GM18951 (cell line): Measurements from ENCODE around the gene NECAB3.

Source experiments
- POLR2A ChIP-seq: IDR thresholded peaks from 4 replicates; pipeline ENCODE4 v1.6.1; 2011; ENCODE audit warnings: mild to moderate bottlenecking; ENCODE audit not compliant: insufficient read length, insufficient read depth; ENCODE audit errors: extremely low read depth
- in situ Hi-C: fragments of 300-500 bp; cut with MboI; formaldehyde crosslinking; loops from one replicate; pipeline ENCODE4 v1.12.0; 2022; ENCODE audit warnings: low sequenced_read_pairs, mixed read lengths, inconsistent platforms; ENCODE audit not compliant: unreplicated experiment

The NECAB3 gene

DNA sequence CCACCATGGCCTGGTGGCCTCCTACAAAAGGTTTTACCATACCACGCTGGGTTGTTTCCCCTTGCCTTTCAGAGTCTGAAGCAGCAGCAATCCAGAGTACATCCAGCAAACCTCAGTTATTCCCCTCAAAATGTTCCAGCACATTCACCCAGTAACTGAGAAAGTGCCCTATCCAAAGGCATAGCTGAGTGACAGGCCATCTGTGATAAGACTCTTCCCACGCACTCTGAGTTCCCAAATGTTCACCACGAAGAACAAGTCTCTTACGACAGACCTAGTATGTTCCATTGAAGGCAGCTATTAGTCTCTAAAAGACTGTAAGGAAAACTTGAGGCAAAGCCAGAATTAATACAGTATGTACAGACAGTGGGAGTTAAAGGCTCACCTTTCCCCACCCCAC lies 43.7 kb downstream of the NECAB3 start:
- in situ Hi-C loops, result loop anchor here (10.0 kb wide), 1 partner anchor 166 kb away; no protein-coding TSS in a partner anchor
- no peak for TF ChIP-seq POLR2A

DNA sequence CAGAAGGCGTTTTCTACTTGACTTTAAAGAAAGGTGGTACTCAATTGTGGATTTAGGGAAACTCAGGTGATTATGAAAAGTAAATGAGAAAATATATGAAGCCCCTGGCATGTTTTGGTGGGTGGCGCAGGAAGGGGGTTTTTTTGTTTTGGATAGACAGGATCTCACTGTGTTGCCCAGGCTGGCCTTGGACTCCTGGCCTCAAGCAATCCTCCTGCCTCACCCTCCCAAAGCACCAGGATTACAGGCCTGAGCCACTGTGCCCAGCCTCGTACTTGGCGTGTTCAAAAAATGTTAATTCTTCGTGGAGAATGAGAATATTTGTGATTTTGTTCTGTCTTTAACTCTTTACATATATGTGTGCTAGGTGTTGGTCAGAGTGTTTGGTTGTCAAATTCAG lies 44.2 kb downstream of the NECAB3 start:
- in situ Hi-C loops, result loop anchor here (10.0 kb wide), 1 partner anchor 165 kb away; no protein-coding TSS in a partner anchor
- TF ChIP-seq POLR2A, result no peak

DNA sequence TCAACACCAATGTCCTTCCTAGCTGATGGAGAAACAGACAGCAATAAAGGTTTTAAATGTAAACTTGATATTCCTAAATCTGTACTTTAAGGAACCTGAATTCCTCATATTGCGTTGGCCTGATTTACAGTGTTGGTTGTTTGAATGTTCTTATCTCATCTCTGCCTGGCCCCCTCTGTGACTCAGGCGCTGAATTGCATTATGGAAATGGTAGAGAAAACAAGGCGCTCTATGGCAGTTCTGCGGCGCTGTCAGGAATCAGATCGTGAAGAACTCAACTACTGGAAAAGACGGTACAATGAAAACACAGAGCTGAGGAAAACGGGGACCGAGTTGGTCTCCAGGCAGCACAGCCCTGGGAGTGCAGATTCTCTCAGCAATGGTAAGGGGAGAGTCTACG lies 44.7 kb downstream of the NECAB3 start:
- TF ChIP-seq POLR2A, result no peak
- in situ Hi-C loops, result no loop called here

DNA sequence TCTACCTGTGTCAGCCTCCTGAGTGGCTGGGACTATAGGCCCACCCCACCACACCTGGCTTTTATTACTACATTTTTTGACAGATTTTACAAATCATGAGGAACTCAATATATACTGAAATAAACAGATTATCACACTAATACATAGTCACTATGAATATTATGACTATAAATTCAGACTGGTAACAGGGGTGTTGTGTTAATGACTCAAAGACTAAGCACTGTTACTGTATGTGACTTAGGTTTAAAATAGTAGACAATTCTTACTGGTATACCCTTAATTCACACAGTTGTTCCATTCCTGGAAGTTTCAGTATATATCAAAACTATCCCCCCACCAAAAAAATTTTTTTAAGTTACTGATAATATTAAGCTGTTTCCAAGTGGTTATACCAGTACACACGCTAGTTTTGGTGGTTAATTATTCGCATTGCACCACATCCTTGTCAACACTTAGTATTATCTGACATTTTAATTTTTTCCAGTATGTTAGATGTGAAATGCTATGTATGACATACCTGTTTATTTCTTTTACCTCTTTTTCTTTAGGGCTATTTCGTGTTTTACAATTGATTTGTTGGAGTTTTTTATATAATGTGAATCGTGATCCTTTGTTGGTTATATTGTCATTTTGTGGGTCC lies 46.5 kb downstream of the NECAB3 start:
- in situ Hi-C loops, result no loop called here

DNA sequence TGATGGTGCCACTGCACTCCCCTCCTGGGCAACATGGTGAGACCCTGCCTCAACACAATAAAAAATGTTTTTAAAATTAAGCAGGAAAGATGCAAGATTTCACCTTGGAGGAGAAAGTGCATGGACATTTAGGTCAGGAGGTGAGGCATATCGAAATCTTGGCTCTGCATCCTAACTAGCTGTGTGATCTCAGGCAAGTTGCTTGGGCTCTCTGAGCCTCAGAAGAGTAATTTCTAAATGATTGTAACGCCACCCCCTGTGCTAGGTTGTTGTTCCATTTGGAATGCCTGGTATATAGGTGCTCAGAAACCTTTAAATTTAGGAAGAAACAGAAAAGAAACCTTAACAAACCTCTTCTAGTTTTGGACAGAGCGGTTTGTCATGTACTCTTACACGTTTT lies 48.0 kb downstream of the NECAB3 start:
- TF ChIP-seq POLR2A, result no peak

More for the DNA sequence above, 46.5 kb downstream of the NECAB3 start:
- no peak for TF ChIP-seq POLR2A

DNA sequence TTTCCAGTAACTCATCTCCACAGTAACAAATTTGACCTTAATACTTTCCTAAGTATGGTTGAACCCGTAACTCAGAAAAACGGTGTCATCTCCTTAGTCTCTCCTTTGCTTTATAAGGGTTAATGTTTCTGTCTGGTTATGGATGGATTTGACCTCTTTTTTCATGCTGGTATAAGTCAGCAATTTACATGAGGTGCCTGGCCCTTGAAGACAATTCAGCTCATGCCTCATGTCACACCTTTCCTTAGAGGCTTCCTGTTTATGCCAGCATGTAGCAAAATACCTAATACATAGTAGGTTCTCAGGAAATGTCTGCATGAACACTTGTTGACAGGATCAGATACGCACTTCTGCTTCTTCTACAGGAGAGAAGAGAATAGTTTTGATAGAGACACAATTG lies 49.8 kb downstream of the NECAB3 start:
- in situ Hi-C loops, result no loop called here
- TF ChIP-seq POLR2A, result no peak

More for the DNA sequence above, 48.0 kb downstream of the NECAB3 start:
- in situ Hi-C loops, result no loop called here

DNA sequence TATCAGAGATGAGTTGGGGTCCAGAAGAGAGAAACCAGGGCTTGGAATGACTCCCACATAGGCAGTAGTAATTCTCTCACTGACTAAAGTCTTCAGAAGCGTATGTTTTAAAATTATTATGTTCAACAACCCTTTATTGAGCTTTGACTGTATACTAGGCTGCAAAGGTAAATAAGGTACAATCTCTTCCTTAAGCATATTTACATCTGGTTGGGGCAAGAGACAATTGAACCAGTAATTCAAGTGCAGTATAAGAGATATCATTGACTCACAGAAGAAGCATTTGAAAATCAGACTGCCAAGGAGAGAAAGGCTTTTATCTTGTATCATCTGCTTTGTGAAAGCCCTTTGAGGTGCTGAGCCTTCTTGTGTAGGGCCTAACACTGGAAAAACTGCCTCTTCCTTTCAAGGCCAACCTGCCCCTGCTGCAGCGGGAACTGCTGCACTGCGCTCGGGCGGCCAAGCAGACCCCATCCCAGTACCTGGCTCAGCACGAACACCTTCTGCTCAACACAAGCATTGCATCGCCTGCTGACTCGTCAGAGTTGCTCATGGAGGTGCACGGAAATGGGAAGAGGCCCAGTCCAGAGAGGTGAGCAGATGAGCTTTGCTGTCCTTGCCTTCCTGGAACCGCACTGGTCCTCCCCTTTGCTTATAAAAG lies 51.4 kb downstream of the NECAB3 start:
- in situ Hi-C loops, result no loop called here
- TF ChIP-seq POLR2A, result no peak

DNA sequence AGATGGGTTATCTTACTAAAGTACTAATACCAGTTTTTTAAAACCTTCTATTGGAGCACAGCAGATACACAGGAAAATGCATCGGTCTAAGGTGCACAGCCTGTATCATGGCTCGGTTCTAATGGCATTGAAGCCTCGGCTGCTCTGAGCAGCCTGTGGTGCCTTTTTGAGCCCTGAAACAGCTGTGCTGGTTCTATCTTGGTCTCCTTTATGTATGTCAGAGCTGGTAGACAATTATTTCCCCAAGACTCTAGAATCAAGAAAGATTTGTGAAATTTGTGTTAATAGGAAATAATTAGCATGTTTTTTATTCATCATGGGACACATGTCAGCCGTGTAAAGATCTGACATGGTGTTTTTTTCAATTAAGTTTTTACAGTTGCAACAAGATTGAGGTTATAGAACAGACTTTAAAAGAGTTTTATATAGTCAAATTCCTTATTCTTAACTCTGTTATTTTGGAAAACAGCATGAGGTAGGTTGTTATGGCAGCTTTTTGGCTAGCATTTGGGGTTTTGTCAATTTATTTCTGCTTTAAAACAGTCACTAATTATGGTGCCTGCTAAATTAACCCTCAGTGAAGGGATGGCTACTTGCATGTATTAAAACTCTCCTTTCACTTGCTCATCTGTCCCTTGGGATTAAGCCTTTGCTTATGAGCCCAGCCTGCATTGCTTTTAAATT lies 52.4 kb downstream of the NECAB3 start:
- in situ Hi-C loops, result no loop called here
- no peak for TF ChIP-seq POLR2A

DNA sequence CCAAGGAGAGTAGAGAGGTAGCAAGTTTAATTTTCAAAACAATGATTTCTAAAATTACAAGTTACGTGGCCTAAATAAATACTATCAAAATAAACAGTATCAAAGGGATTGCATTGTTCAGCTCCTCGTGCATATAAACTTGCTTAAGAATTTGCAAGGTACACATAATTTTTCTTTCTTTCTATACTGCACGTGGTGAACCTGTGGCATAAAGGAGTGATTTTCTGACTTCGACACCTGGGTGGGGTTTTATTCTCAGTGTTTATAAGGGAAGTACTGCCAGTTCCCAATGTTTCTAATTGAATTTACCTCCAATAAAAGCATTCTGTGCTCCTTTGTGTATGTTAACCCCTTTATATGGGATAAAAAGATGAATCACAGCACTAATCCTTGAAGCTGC lies 62.2 kb downstream of the NECAB3 start:
- no peak for TF ChIP-seq POLR2A
- in situ Hi-C loops, result no loop called here

DNA sequence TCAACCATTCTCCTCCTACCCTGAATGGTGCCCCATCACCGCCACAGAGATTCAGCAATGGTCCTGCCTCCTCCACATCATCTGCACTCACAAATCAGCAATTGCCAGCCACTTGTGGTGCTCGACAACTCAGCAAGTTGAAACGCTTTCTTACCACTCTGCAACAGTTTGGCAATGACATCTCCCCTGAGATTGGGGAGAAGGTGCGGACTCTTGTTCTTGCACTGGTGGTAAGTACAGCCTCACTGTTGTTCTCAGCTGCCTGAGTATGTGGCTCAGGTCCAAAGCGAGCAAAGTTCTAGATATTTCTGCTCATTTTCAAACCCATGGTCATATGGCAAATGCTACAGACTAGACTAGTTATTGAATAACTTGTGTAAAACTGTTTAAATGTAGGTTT lies 63.1 kb downstream of the NECAB3 start:
- TF ChIP-seq POLR2A, result no peak
- in situ Hi-C loops, result no loop called here

DNA sequence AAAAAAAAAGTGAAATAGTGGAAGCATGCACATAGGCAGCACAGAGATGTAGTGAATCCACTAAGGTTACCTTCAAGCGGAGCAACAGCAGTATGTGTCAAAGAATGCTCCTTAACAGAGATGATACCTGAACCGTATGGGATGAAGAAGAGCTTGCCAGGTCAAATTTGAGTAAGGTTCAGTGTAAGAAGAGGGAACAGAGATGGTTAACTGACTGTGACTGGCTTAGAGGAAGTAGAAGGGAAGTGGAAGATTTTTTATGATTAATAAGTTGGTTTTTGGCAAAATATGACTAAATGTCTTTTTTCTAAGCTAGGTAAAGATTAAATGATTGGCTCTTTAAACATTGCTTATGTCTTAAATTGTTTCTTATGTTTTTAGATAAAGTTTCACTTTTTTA lies 64.7 kb downstream of the NECAB3 start:
- no peak for TF ChIP-seq POLR2A
- in situ Hi-C loops, result no loop called here
